Sigmoid colon (tissue), 7 donors: ENCODE measurements around the gene GLRA2. TPM values are rescaled to one million over a fixed set of nuclear protein-coding genes. Genes with fewer than 3 reads are reported as not detected.

Source experiments
- DNase-seq: peaks from one replicate; pipeline ENCODE4 v3.0.0-alpha.2; 2019
- H3K27ac ChIP-seq, 4 donors: fragments of 200-600 bp; sonication (generic); one replicate each; pipeline ENCODE4 v1.5.1; 2016 to 2019; ENCODE audit warnings: mild to moderate bottlenecking in 1 of 4
- H3K27me3 ChIP-seq, 3 donors: fragments of 200-600 bp; sonication (generic); one replicate each; pipeline ENCODE4 v1.5.1; 2019; ENCODE audit warnings: mild to moderate bottlenecking in 1 of 3
- H3K36me3 ChIP-seq, 4 donors: fragments of 200-600 bp; sonication (generic); one replicate each; pipeline ENCODE4 v1.5.1; 2016 to 2019
- H3K4me1 ChIP-seq, 4 donors: fragments of 200-600 bp; sonication (generic); one replicate each; pipeline ENCODE4 v1.5.1; 2017 to 2019
- H3K4me3 ChIP-seq, 4 donors: fragments of 200-600 bp; sonication (generic); one replicate each; pipeline ENCODE4 v1.5.1; 2017 to 2019; ENCODE audit warnings: mild to moderate bottlenecking in 2 of 4, moderate library complexity in 1 of 4
- H3K9me3 ChIP-seq, 4 donors: fragments of 200-600 bp in 3 of 4; sonication (generic) in 3 of 4; one replicate each; pipeline versions ENCODE4 v1.5.1 to v1.6.1; 2013 to 2019
- CTCF ChIP-seq, 4 experiments: fragments of 450-650 bp in 3 of 4; fragments of 200-600 bp in 1 of 4; IDR thresholded peaks; one replicate each; pipeline ENCODE4 v1.5.1; 2016 to 2019; ENCODE audit warnings: antibody characterized with exemption in 4 of 4, mild to moderate bottlenecking in 3 of 4, moderate library complexity in 2 of 4
- EP300 ChIP-seq, 4 donors: sonication (generic); formaldehyde crosslinking; IDR thresholded peaks; one replicate each; pipeline ENCODE4 v1.6.1; 2017; ENCODE audit warnings: antibody characterized with exemption in 4 of 4
- POLR2A ChIP-seq, 2 donors: fragments of 450-650 bp; IDR thresholded peaks; one replicate each; pipeline ENCODE4 v1.6.1; 2016; ENCODE audit warnings: antibody characterized with exemption in 2 of 2, mild to moderate bottlenecking in 2 of 2, moderate library complexity in 2 of 2
- POLR2AphosphoS5 ChIP-seq, 4 donors: sonication (generic); formaldehyde crosslinking; IDR thresholded peaks; one replicate each; pipeline ENCODE4 v1.6.1; 2017; ENCODE audit warnings: antibody characterized with exemption in 4 of 4
- WGBS, 2 donors: extraction: QIAGEN DNeasy Blood & Tissue Kit; methylation state at CpG; one replicate each; pipeline ENCODE4 v1.1.7; 2013; 5-methylcytosine and 5-hydroxymethylcytosine counted together
- intact Hi-C: fragments of 100-400 bp; cut with DNase I; formaldehyde crosslinking; loops from one replicate; pipeline ENCODE4 v1.15.1; 2023
- polyA plus RNA-seq, 3 donors: library from polyadenylated mRNA; stranded (reverse); fragments of 200-250 nt; gene quantifications; one replicate each; pipeline ENCODE4 v1.2.3, GENCODE V29; 2013
- total RNA-seq, 4 donors: library from RNA; depleted of rRNA; stranded (reverse); fragments of >200 nt; gene quantifications; one replicate each; pipeline ENCODE4 v1.1.0, GENCODE V29; 2016
- donor health status: healthy with polysubstance abuse.
- donor health status: Bipolar disorder and iron deficiency.
- donor health status: healthy.

GLRA2 gene
- total and polyA plus RNA-seq, 7 donors: under 0.01 to 1.9 (median 0.75) TPM; not detected in 3

- Histone ChIP-seq H3K36me3 (no peaks in the 10 kb centered on the region), H3K4me3 (no peak overlapping the region), H3K9me3 (no peaks in the 10 kb centered on the region), H3K27me3 (no peaks in the 10 kb centered on the region), H3K27ac (no peak overlapping the region), H3K4me1 (peaks cover 0 to 18% (median 7%) of the 10 kb centered on the region in 4 donors)
- TF ChIP-seq POLR2A (IDR thresholded peaks at IDR 0.05): no peak
- TF ChIP-seq EP300 (IDR thresholded peaks at IDR 0.05): no peak
- no peak for TF ChIP-seq CTCF (IDR thresholded peaks at IDR 0.05)
- TF ChIP-seq POLR2AphosphoS5 (IDR thresholded peaks at IDR 0.05): no peak
- intact Hi-C loops: loop anchor here (10.0 kb wide), 1 partner anchor 383 kb away; no protein-coding TSS in a partner anchor
- no peak for DNase-seq
- WGBS, 2 donors: 34 to 50% methylated on average over 3 of the region's 3 CpGs
Observed at GRCh38 chrX:14508025-14508690, 21.2 kb upstream of the GLRA2 start.

- Histone ChIP-seq H3K27ac (no peak overlapping the region), H3K4me3 (no peak overlapping the region), H3K27me3 (no peaks in the 10 kb centered on the region), H3K4me1 (peaks cover 0 to 18% (median 7%) of the 10 kb centered on the region in 4 donors), H3K9me3 (no peaks in the 10 kb centered on the region), H3K36me3 (no peaks in the 10 kb centered on the region)
- no peak for TF ChIP-seq POLR2A (IDR thresholded peaks at IDR 0.05)
- no peak for TF ChIP-seq POLR2AphosphoS5 (IDR thresholded peaks at IDR 0.05)
- TF ChIP-seq EP300 (IDR thresholded peaks at IDR 0.05): no peak
- no peak for TF ChIP-seq CTCF (IDR thresholded peaks at IDR 0.05)
- no peak for DNase-seq
- WGBS, 2 donors: 14 to 65% methylated on average over 4 of the region's 4 CpGs
- intact Hi-C loops: loop anchor here (10.0 kb wide), 1 partner anchor 385 kb away; no protein-coding TSS in a partner anchor
Observed at GRCh38 chrX:14509325-14510057, 19.8 kb upstream of the GLRA2 start.

DNA sequence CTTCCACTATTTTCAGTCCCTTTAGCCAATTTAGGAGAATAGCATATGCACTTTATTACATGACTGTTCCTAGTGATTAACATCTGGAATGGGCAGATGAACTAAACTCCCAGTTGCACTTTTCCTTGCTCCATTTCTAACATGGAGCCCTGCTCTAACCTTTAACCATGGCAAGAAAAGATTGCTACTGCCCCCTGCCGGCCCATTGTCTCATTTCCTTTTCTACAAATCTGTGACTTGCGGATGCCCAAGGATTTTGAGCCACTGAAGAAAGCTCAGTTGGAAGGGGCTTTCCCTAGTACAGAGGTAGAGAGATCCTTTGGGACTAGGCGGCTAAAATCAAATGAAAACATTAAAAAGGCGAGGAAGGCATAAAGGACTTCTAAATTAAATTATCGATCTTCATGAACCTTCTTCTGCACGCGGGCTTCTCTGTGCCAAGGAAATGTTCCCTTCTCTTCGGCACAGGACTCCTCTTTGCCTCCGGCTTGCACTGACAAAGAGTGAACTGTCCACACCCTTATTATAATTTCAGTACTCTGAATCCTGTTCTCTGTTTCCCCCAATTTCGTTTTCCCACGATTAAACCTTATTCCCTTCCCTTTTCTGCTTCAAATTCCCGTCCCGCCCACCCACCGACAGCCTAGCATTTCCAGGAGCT, 577 bp upstream of the GLRA2 start:
- TF ChIP-seq POLR2AphosphoS5 (IDR thresholded peaks at IDR 0.05) (no peak), CTCF (IDR thresholded peaks at IDR 0.05) (peak in 2 of 4 experiments; percentile 24 to 28)
- Histone ChIP-seq H3K27me3 (no peaks in the 10 kb centered on the region), H3K4me3 (no peak overlapping the region), H3K36me3 (no peaks in the 10 kb centered on the region), H3K9me3 (no peaks in the 10 kb centered on the region), H3K27ac (no peak overlapping the region), H3K4me1 (peaks cover 0 to 5% (median 0%) of the 10 kb centered on the region in 4 donors)
- 4 to 14% methylated on average over 14 of the region's 14 CpGs for WGBS, 2 donors
- peak; percentile 63 for DNase-seq
- intact Hi-C loops: no loop called here

- H3K36me3 ChIP-seq: no peaks in the 10 kb centered on the region
- peaks cover 0 to 4% (median 0%) of the 10 kb centered on the region in 4 donors for H3K4me1 ChIP-seq
- 18 to 64% methylated on average over 1 of the region's 1 CpG for WGBS, 2 donors
- H3K4me3 ChIP-seq: no peak overlapping the region
- no peak for DNase-seq
- H3K27ac ChIP-seq: no peak overlapping the region
- TF ChIP-seq POLR2A (IDR thresholded peaks at IDR 0.05) (no peak), CTCF (IDR thresholded peaks at IDR 0.05) (no peak), EP300 (IDR thresholded peaks at IDR 0.05) (no peak), POLR2AphosphoS5 (IDR thresholded peaks at IDR 0.05) (no peak)
- intact Hi-C loops: no loop called here
- H3K9me3 ChIP-seq: no peaks in the 10 kb centered on the region
- H3K27me3 ChIP-seq: no peaks in the 10 kb centered on the region
Observed at GRCh38 chrX:14533867-14534266, 4.5 kb downstream of the GLRA2 start.
